T-helper 2 cell treated with Interferon-gamma antibody and Interleukin-4, amounts not matched to agents 5 μg/mL and 100 μg/mL, for 36 hours (primary cell): ENCODE measurements around the gene CCR4.
"Not testable (repeated sequence)": the region's sequence is repeated elsewhere in the genome, so short reads cannot be mapped to it uniquely, and the experiment has no call there.

Experiments used
- DNase-seq: peaks from one replicate; pipeline ENCODE4 v3.0.0; 2021; ENCODE audit warnings: low spot score
- H3K27ac Mint-ChIP-seq: one replicate; pipeline ENCODE4 v1.8.0; 2021; ENCODE audit warnings: mild to moderate bottlenecking, mixed read lengths
- H3K27me3 Mint-ChIP-seq: one replicate; pipeline ENCODE4 v1.8.0; 2021; ENCODE audit warnings: low read depth, mixed read lengths
- H3K36me3 Mint-ChIP-seq: one replicate; pipeline ENCODE4 v1.8.0; 2021; ENCODE audit warnings: low read depth, mixed read lengths
- H3K4me1 Mint-ChIP-seq: one replicate; pipeline ENCODE4 v1.8.0; 2021; ENCODE audit warnings: low read depth, mixed read lengths
- H3K4me3 Mint-ChIP-seq: one replicate; pipeline ENCODE4 v1.8.0; 2022; ENCODE audit warnings: mild to moderate bottlenecking, moderate library complexity, mixed read lengths
- H3K9me3 Mint-ChIP-seq: one replicate; pipeline ENCODE4 v1.8.0; 2021; ENCODE audit warnings: mixed read lengths

The CCR4 gene

GRCh38 chr3:32977861-32978260, 26.4 kb downstream of the CCR4 start:
- H3K9me3 Mint-ChIP-seq = peaks cover 7% of the 10 kb centered on the region
- H3K27ac Mint-ChIP-seq = no peak overlapping the region

GRCh38 chr3:32978331-32978730, 26.9 kb downstream of the CCR4 start:
- H3K36me3 Mint-ChIP-seq = peaks cover 29% of the 10 kb centered on the region
- peaks cover 11% of the 10 kb centered on the region for H3K9me3 Mint-ChIP-seq
- DNase-seq = no peak
- no peaks in the 10 kb centered on the region for H3K27me3 Mint-ChIP-seq
- H3K4me3 Mint-ChIP-seq = no peak overlapping the region
- no peak overlapping the region for H3K27ac Mint-ChIP-seq
- peaks cover 39% of the 10 kb centered on the region for H3K4me1 Mint-ChIP-seq

More at GRCh38 chr3:32977861-32978260, 26.4 kb downstream of the CCR4 start:
- H3K4me3 Mint-ChIP-seq = no peak overlapping the region
- no peaks in the 10 kb centered on the region for H3K27me3 Mint-ChIP-seq
- DNase-seq = no peak
- H3K36me3 Mint-ChIP-seq = peaks cover 25% of the 10 kb centered on the region
- peaks cover 43% of the 10 kb centered on the region for H3K4me1 Mint-ChIP-seq

- H3K9me3 Mint-ChIP-seq = peaks cover 15% of the 10 kb centered on the region
- DNase-seq = no peak
- no peak overlapping the region for H3K4me3 Mint-ChIP-seq
- H3K27me3 Mint-ChIP-seq = no peaks in the 10 kb centered on the region
- H3K27ac Mint-ChIP-seq = no peak overlapping the region
- peaks cover 23% of the 10 kb centered on the region for H3K36me3 Mint-ChIP-seq
- H3K4me1 Mint-ChIP-seq = peaks cover 17% of the 10 kb centered on the region
These were observed 31.7 kb downstream of the CCR4 start for GRCh38 chr3:32983124-32983523.

- H3K4me1 Mint-ChIP-seq = peaks cover 28% of the 10 kb centered on the region
- not testable (repeated sequence) for H3K4me3 Mint-ChIP-seq, DNase-seq, H3K27ac Mint-ChIP-seq, H3K27me3 Mint-ChIP-seq
- peaks cover 15% of the 10 kb centered on the region for H3K9me3 Mint-ChIP-seq
- H3K36me3 Mint-ChIP-seq = peaks cover 26% of the 10 kb centered on the region
These were observed 33.5 kb downstream of the CCR4 start for GRCh38 chr3:32984918-32985317.

- Mint-ChIP-seq H3K9me3 (peaks cover 4% of the 10 kb centered on the region), H3K27ac (peak overlapping the region; percentile 50), H3K27me3 (no peaks in the 10 kb centered on the region), H3K4me3 (no peak overlapping the region), H3K36me3 (peaks cover 22% of the 10 kb centered on the region), H3K4me1 (peaks cover 45% of the 10 kb centered on the region)
- DNase-seq = no peak
These were observed 37.7 kb downstream of the CCR4 start for GRCh38 chr3:32989171-32989570.

GRCh38 chr3:32990116-32990515, 38.7 kb downstream of the CCR4 start:
- Mint-ChIP-seq H3K27me3 (no peaks in the 10 kb centered on the region), H3K9me3 (peaks cover 4% of the 10 kb centered on the region), H3K36me3 (peaks cover 27% of the 10 kb centered on the region), H3K4me3 (no peak overlapping the region), H3K27ac (no peak overlapping the region), H3K4me1 (peaks cover 51% of the 10 kb centered on the region)
- no peak for DNase-seq

- H3K4me3 Mint-ChIP-seq = no peak overlapping the region
These were observed 40.3 kb downstream of the CCR4 start for GRCh38 chr3:32991781-32992180.

GRCh38 chr3:32992310-32992686, 40.9 kb downstream of the CCR4 start:
- peak overlapping the region; percentile 78 for H3K4me3 Mint-ChIP-seq
- peaks cover 64% of the 10 kb centered on the region for H3K4me1 Mint-ChIP-seq
- peaks cover 36% of the 10 kb centered on the region for H3K36me3 Mint-ChIP-seq
- DNase-seq = no peak
- no peaks in the 10 kb centered on the region for H3K27me3 Mint-ChIP-seq
- no peaks in the 10 kb centered on the region for H3K9me3 Mint-ChIP-seq
- peak overlapping the region; percentile 99 for H3K27ac Mint-ChIP-seq

More at GRCh38 chr3:32991781-32992180, 40.3 kb downstream of the CCR4 start:
- Mint-ChIP-seq H3K4me1 (peaks cover 66% of the 10 kb centered on the region), H3K36me3 (peaks cover 38% of the 10 kb centered on the region), H3K27ac (peak overlapping the region; percentile 99), H3K27me3 (no peaks in the 10 kb centered on the region), H3K9me3 (peaks cover 3% of the 10 kb centered on the region)
- DNase-seq = no peak

- H3K27me3 Mint-ChIP-seq = no peaks in the 10 kb centered on the region
- peaks cover 64% of the 10 kb centered on the region for H3K4me1 Mint-ChIP-seq
- H3K36me3 Mint-ChIP-seq = peaks cover 41% of the 10 kb centered on the region
- DNase-seq = no peak
- H3K9me3 Mint-ChIP-seq = no peaks in the 10 kb centered on the region
- H3K4me3 Mint-ChIP-seq = peak overlapping the region; percentile 16
- H3K27ac Mint-ChIP-seq = peak overlapping the region; percentile 68
These were observed 42.6 kb downstream of the CCR4 start for GRCh38 chr3:32994045-32994444.

- Mint-ChIP-seq H3K36me3 (peaks cover 47% of the 10 kb centered on the region), H3K27ac (peak overlapping the region; percentile 53), H3K4me3 (peak overlapping the region; percentile 2), H3K9me3 (no peaks in the 10 kb centered on the region), H3K27me3 (no peaks in the 10 kb centered on the region), H3K4me1 (peaks cover 62% of the 10 kb centered on the region)
- DNase-seq = no peak
These were observed 43.7 kb downstream of the CCR4 start for GRCh38 chr3:32995098-32995497.

- H3K4me3 Mint-ChIP-seq = peak overlapping the region; percentile 40
These were observed 44.8 kb downstream of the CCR4 start for GRCh38 chr3:32996048-32996754.

GRCh38 chr3:32996755-32997091, 45.3 kb downstream of the CCR4 start:
- H3K27me3 Mint-ChIP-seq = no peaks in the 10 kb centered on the region
- no peak for DNase-seq
- peaks cover 73% of the 10 kb centered on the region for H3K4me1 Mint-ChIP-seq
- H3K36me3 Mint-ChIP-seq = peaks cover 55% of the 10 kb centered on the region
- H3K4me3 Mint-ChIP-seq = no peak overlapping the region
- H3K9me3 Mint-ChIP-seq = no peaks in the 10 kb centered on the region
- H3K27ac Mint-ChIP-seq = peak overlapping the region; percentile 62

More at GRCh38 chr3:32996048-32996754, 44.8 kb downstream of the CCR4 start:
- no peak for DNase-seq
- no peaks in the 10 kb centered on the region for H3K9me3 Mint-ChIP-seq
- peaks cover 69% of the 10 kb centered on the region for H3K4me1 Mint-ChIP-seq
- no peaks in the 10 kb centered on the region for H3K27me3 Mint-ChIP-seq
- peak overlapping the region; percentile 62 for H3K27ac Mint-ChIP-seq
- H3K36me3 Mint-ChIP-seq = peaks cover 52% of the 10 kb centered on the region

- H3K27ac Mint-ChIP-seq = peak overlapping the region; percentile 89
- DNase-seq = peak; percentile 49
These were observed 47.4 kb downstream of the CCR4 start for GRCh38 chr3:32998631-32999451.

GRCh38 chr3:33000691-33001385, 49.4 kb downstream of the CCR4 start:
- Mint-ChIP-seq H3K36me3 (peaks cover 59% of the 10 kb centered on the region), H3K4me1 (peaks cover 58% of the 10 kb centered on the region), H3K27me3 (no peaks in the 10 kb centered on the region), H3K9me3 (peaks cover 3% of the 10 kb centered on the region), H3K27ac (peak overlapping the region; percentile 73), H3K4me3 (peak overlapping the region; percentile 41)
- DNase-seq = no peak

More at GRCh38 chr3:32998631-32999451, 47.4 kb downstream of the CCR4 start:
- Mint-ChIP-seq H3K4me1 (peaks cover 66% of the 10 kb centered on the region), H3K9me3 (no peaks in the 10 kb centered on the region), H3K4me3 (peak overlapping the region; percentile 47), H3K27me3 (no peaks in the 10 kb centered on the region), H3K36me3 (peaks cover 61% of the 10 kb centered on the region)
